CD4-positive, alpha-beta memory T cell (primary cell): ENCODE data around the gene CCNB1. TPM values are rescaled to one million over a fixed set of nuclear protein-coding genes. Genes with fewer than 3 reads are reported as not detected.

ENCODE experiments used
- CTCF ChIA-PET: fragments of 350-600 bp; sonication (Branson Sonifier 250); formaldehyde crosslinking; loops from one replicate; lab custom pipeline; 2021; ENCODE audit warnings: inconsistent platforms; ENCODE audit not compliant: partially characterized antibody; lab: Charles Lee
- POLR2A ChIA-PET: fragments of 350-600 bp; sonication (Branson Sonifier 250); formaldehyde crosslinking; loops from one replicate; lab custom pipeline; 2021; ENCODE audit not compliant: partially characterized antibody; lab: Charles Lee
- DNase-seq, 5 donors: peaks; one replicate each; pipeline versions ENCODE4 v3.0.0 to v3.0.0-alpha.2; 2020 to 2022; ENCODE audit warnings: mixed read lengths in 1 of 5
- H3K27ac ChIP-seq: one replicate; pipeline ENCODE4 v1.7.0; 2013; ENCODE audit warnings: low read depth, low read length
- H3K27me3 ChIP-seq: 2 replicates; pipeline ENCODE4 v1.7.0; 2013; ENCODE audit warnings: mild to moderate bottlenecking, low read length, moderate library complexity; ENCODE audit not compliant: insufficient read depth
- H3K36me3 ChIP-seq: 2 replicates; pipeline ENCODE4 v1.7.0; 2013; ENCODE audit warnings: mild to moderate bottlenecking, low read length, moderate library complexity; ENCODE audit not compliant: insufficient read depth
- H3K4me1 ChIP-seq: 2 replicates; pipeline ENCODE4 v1.7.0; 2013; ENCODE audit warnings: mild to moderate bottlenecking, low read length, moderate library complexity; ENCODE audit not compliant: insufficient read depth
- H3K4me3 ChIP-seq, 2 donors: one replicate each; pipeline ENCODE4 v1.7.0; 2013; ENCODE audit warnings: low read length in 2 of 2, mild to moderate bottlenecking in 1 of 2
- H3K9me3 ChIP-seq, 2 donors: one replicate each; pipeline ENCODE4 v1.7.0; 2013; ENCODE audit warnings: low read length in 2 of 2, control low read depth in 1 of 2; ENCODE audit not compliant: control insufficient read depth in 1 of 2
- H3K27ac Mint-ChIP-seq, 7 donors: one replicate each; pipeline ENCODE4 v1.8.0; 2020 to 2021; ENCODE audit warnings: mixed read lengths in 7 of 7, mild to moderate bottlenecking in 6 of 7, inconsistent platforms in 3 of 7, moderate library complexity in 3 of 7
- H3K27me3 Mint-ChIP-seq, 2 donors: one replicate each; pipeline ENCODE4 v1.8.0; 2020 to 2021; ENCODE audit warnings: mixed read lengths in 2 of 2
- H3K36me3 Mint-ChIP-seq, 2 donors: one replicate each; pipeline ENCODE4 v1.8.0; 2020 to 2021; ENCODE audit warnings: mixed read lengths in 2 of 2, inconsistent platforms in 1 of 2, mild to moderate bottlenecking in 1 of 2
- H3K4me1 Mint-ChIP-seq, 4 donors: one replicate each; pipeline ENCODE4 v1.8.0; 2020 to 2021; ENCODE audit warnings: mixed read lengths in 4 of 4, mild to moderate bottlenecking in 1 of 4
- H3K4me3 Mint-ChIP-seq, 8 donors: one replicate each; pipeline ENCODE4 v1.8.0; 2020 to 2021; ENCODE audit warnings: mixed read lengths in 8 of 8, mild to moderate bottlenecking in 7 of 8, moderate library complexity in 6 of 8, inconsistent platforms in 3 of 8
- H3K9me3 Mint-ChIP-seq, 8 donors: one replicate each; pipeline ENCODE4 v1.8.0; 2020 to 2021; ENCODE audit warnings: mixed read lengths in 8 of 8, mild to moderate bottlenecking in 5 of 8, inconsistent platforms in 3 of 8, moderate library complexity in 1 of 8
- intact Hi-C: fragments of 100-400 bp; cut with micrococcal nuclease; formaldehyde crosslinking; loops from one replicate; pipeline ENCODE4 v1.15.1; 2023
- polyA plus RNA-seq, 2 donors: library from polyadenylated mRNA; unstranded; fragments of 300-500 nt; fragmentation: Illumina TruSeq; gene quantifications; one replicate each; pipeline ENCODE4 v1.2.3, GENCODE V29; 2021
- total RNA-seq, 2 experiments: library from RNA; stranded (reverse); gene quantifications; one replicate each; pipeline ENCODE4 v1.2.3, GENCODE V29; 2021

Gene CCNB1
- total and polyA plus RNA-seq, 4 experiments from 2014 or later, result 2.9 to 5.1 (median 3.5) TPM

DNA sequence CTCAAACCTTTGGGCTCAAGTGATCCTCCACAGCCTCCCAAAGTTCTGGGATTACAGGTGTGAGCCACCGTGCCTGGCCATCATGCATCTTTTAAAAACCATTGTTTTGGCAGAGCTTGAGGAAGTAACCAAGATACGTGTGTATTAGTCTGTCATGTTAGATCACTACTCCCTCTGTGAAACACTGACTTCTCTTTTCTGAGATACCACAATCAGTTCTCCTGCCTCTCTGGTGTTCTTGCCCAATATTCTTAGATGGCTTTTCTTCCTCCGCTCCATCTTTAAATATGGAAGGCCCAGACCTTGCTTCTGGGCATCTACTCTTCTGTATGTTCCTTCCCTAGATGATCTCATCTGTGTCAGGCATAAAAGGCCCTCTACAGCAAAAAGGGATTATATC is 14.2 kb upstream of the CCNB1 start:
- POLR2A ChIA-PET, result no interaction called here

DNA sequence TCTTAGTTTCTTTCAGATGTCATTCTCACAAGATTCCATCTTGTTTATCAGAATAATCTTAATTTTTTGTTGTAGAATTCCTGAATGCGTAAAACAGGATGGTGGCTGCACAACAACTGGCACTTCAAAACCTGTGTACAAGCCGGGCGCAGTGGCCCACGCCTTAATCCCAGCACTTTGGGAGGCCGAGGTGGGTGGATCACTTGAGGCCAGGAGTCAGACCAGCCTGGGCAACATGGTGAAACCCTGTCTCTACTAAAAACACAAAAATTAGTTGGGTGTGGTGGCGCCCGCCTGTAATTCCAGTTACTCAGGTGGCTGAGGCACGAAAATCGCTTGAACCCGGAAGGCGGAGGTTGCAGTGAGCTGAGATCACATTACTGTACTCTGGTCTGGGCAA is 10.5 kb upstream of the CCNB1 start:
- Histone ChIP-seq H3K4me3 (no peak overlapping the region), H3K27me3 (no peaks in the 10 kb centered on the region), H3K36me3 (no peaks in the 10 kb centered on the region), H3K27ac (no peak overlapping the region), H3K4me1 (no peaks in the 10 kb centered on the region), H3K9me3 (no peaks in the 10 kb centered on the region)
- Mint-ChIP-seq H3K27ac (no peak overlapping the region), H3K9me3 (no peaks in the 10 kb centered on the region), H3K4me1 (no peaks in the 10 kb centered on the region), H3K27me3 (no peaks in the 10 kb centered on the region), H3K36me3 (no peaks in the 10 kb centered on the region), H3K4me3 (no peak overlapping the region)
- POLR2A ChIA-PET, result no interaction called here
- CTCF ChIA-PET, result no interaction called here
- intact Hi-C loops, result no loop called here
- DNase-seq, result no peak

More for the DNA sequence above, 14.2 kb upstream of the CCNB1 start:
- H3K36me3 Mint-ChIP-seq, result no peaks in the 10 kb centered on the region
- no peak overlapping the region for H3K27ac ChIP-seq
- no peak for DNase-seq
- no peaks in the 10 kb centered on the region for H3K27me3 Mint-ChIP-seq
- no peaks in the 10 kb centered on the region for H3K4me1 Mint-ChIP-seq
- no peaks in the 10 kb centered on the region for H3K36me3 ChIP-seq
- H3K4me3 ChIP-seq, result no peak overlapping the region
- CTCF ChIA-PET, result interaction anchor here (1.2 kb wide), 1 partner anchor 14 kb away, joined by 3 read pairs; the partner anchor contains the start of gene CCNB1
- H3K4me1 ChIP-seq, result no peaks in the 10 kb centered on the region
- intact Hi-C loops, result no loop called here
- no peaks in the 10 kb centered on the region for H3K27me3 ChIP-seq
- no peaks in the 10 kb centered on the region for H3K9me3 ChIP-seq
- no peaks in the 10 kb centered on the region for H3K9me3 Mint-ChIP-seq
- H3K27ac Mint-ChIP-seq, result no peak overlapping the region
- no peak overlapping the region for H3K4me3 Mint-ChIP-seq

DNA sequence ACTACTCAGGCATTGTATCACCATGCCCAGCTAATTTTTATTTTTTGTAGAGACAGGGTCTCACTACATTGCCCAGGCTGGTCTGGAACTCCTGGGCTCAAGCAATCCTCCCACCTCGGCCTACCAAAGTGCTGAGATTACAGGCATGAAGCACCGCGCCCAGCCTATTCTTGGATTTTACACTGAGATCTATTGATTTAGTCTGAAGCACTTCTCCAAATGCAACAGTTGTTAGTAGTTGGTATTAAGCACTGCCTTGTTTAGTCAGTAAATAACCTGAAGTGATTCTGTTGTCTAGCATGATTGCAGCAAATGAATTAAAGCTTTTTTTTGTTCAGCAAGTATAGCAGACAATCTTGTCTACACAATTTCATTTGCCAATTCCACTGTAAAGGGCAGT is 8.9 kb upstream of the CCNB1 start:
- Histone ChIP-seq H3K9me3 (no peaks in the 10 kb centered on the region), H3K4me1 (no peaks in the 10 kb centered on the region), H3K27me3 (no peaks in the 10 kb centered on the region), H3K36me3 (no peaks in the 10 kb centered on the region), H3K27ac (no peak overlapping the region), H3K4me3 (no peak overlapping the region)
- CTCF ChIA-PET, result no interaction called here
- intact Hi-C loops, result no loop called here
- no peaks in the 10 kb centered on the region for H3K4me1 Mint-ChIP-seq
- DNase-seq, result no peak
- no peaks in the 10 kb centered on the region for H3K9me3 Mint-ChIP-seq
- POLR2A ChIA-PET, result no interaction called here
- H3K27me3 Mint-ChIP-seq, result no peaks in the 10 kb centered on the region
- H3K36me3 Mint-ChIP-seq, result no peaks in the 10 kb centered on the region
- H3K27ac Mint-ChIP-seq, result peak overlapping the region in 1 of 7 donors; percentile 47
- no peak overlapping the region for H3K4me3 Mint-ChIP-seq

DNA sequence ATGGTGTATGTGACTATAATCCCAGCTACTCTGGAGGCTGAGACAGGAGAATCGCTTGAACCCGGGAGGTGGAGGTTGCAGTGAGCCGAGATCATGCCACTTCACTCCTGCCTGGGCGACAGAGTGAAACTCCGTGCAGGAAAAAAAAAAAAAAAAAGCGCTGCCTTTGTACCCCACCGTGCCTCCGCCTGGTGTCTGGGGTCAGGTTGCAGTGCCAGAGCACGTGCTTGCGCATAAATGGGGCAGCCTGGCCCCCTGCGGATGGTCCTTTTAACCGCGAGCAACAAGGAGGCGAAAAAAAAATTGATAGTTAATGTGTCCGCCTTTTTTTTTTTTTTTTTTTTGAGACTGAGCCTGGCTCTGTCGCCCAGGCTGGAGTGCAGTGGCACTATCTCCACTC is 6.3 kb upstream of the CCNB1 start:
- CTCF ChIA-PET, result no interaction called here
- intact Hi-C loops, result no loop called here
- H3K36me3 ChIP-seq, result no peaks in the 10 kb centered on the region

DNA sequence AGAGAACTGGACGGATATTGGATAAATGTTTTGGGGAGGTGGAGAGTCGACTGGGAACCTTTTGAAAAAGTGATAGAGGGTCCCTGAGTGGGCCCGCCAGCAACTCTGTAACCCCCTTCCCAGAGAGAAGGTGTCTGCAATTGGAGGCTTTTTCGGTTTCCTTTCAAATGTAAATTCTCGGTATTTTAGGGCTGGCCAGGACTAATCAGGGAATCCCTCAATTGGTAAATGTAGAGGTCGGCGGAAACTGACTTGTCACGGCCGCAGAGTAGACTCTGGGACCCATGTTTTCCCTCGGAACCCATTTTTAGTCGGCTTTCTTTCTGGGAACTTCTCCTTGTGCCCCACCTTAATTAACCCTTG is 524 bp downstream of the CCNB1 start:
- intact Hi-C loops, result loop anchor here (1.0 kb wide), 5 partner anchors 22 to 202 kb away; partner anchors contain the start of genes AK6, CCDC125, CDK7 and CENPH
- H3K27ac Mint-ChIP-seq, result peak overlapping the region; percentile 88 to 97 (median 94)

More for the DNA sequence above, 6.3 kb upstream of the CCNB1 start:
- H3K36me3 Mint-ChIP-seq, result no peaks in the 10 kb centered on the region
- POLR2A ChIA-PET, result no interaction called here
- H3K27me3 ChIP-seq, result no peaks in the 10 kb centered on the region
- H3K9me3 ChIP-seq, result no peaks in the 10 kb centered on the region
- no peak overlapping the region for H3K4me3 ChIP-seq
- H3K27ac ChIP-seq, result no peak overlapping the region
- no peaks in the 10 kb centered on the region for H3K9me3 Mint-ChIP-seq
- H3K4me3 Mint-ChIP-seq, result no peak overlapping the region
- H3K4me1 ChIP-seq, result no peaks in the 10 kb centered on the region
- H3K4me1 Mint-ChIP-seq, result peaks cover 0 to 2% (median under 1%) of the 10 kb centered on the region in 4 donors
- DNase-seq, result no peak
- no peaks in the 10 kb centered on the region for H3K27me3 Mint-ChIP-seq
- no peak overlapping the region for H3K27ac Mint-ChIP-seq

DNA sequence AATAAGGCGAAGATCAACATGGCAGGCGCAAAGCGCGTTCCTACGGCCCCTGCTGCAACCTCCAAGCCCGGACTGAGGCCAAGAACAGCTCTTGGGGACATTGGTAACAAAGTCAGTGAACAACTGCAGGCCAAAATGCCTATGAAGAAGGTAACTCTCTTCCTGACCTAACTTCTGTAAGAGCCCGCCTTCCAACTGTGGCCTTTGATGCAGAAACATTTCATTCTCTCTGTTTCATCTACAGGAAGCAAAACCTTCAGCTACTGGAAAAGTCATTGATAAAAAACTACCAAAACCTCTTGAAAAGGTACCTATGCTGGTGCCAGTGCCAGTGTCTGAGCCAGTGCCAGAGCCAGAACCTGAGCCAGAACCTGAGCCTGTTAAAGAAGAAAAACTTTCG is 979 bp downstream of the CCNB1 start:
- H3K36me3 ChIP-seq, result no peaks in the 10 kb centered on the region
- Mint-ChIP-seq H3K9me3 (no peaks in the 10 kb centered on the region), H3K27ac (peak overlapping the region in 6 of 7 donors; percentile 60 to 97 (median 86)), H3K4me1 (peaks cover 11 to 29% (median 20%) of the 10 kb centered on the region in 4 donors), H3K4me3 (peak overlapping the region; percentile 90 to 96 (median 94)), H3K27me3 (no peaks in the 10 kb centered on the region), H3K36me3 (peaks cover 0 to under 1% of the 10 kb centered on the region in 2 donors)
- peaks cover 20% of the 10 kb centered on the region for H3K4me1 ChIP-seq
- no peak for DNase-seq
- CTCF ChIA-PET, result interaction anchor here (1.2 to 2.6 kb wide), 2 partner anchors 74 to 167 kb away, joined by 4 to 8 read pairs; partner anchors contain the start of gene SLC30A5
- peak overlapping the region; percentile 63 for H3K27ac ChIP-seq
- H3K27me3 ChIP-seq, result no peaks in the 10 kb centered on the region
- no peaks in the 10 kb centered on the region for H3K9me3 ChIP-seq
- POLR2A ChIA-PET, result interaction anchor here (2.4 to 2.8 kb wide), 2 partner anchors 21 to 74 kb away, joined by 8 to 19 read pairs; partner anchors contain the start of genes CENPH and SLC30A5
- intact Hi-C loops, result loop anchor here (1.0 kb wide), 5 partner anchors 21 to 201 kb away; partner anchors contain the start of genes AK6, CCDC125, CDK7 and CENPH
- peak overlapping the region; percentile 47 to 90 for H3K4me3 ChIP-seq

More for the DNA sequence above, 524 bp downstream of the CCNB1 start:
- H3K4me3 ChIP-seq, result peak overlapping the region; percentile 47 to 90
- H3K27ac ChIP-seq, result peak overlapping the region; percentile 63
- Mint-ChIP-seq H3K4me1 (peaks cover 11 to 29% (median 20%) of the 10 kb centered on the region in 4 donors), H3K4me3 (peak overlapping the region; percentile 90 to 96 (median 94)), H3K27me3 (no peaks in the 10 kb centered on the region), H3K36me3 (no peaks in the 10 kb centered on the region), H3K9me3 (no peaks in the 10 kb centered on the region)
- H3K9me3 ChIP-seq, result no peaks in the 10 kb centered on the region
- no peak for DNase-seq
- H3K36me3 ChIP-seq, result no peaks in the 10 kb centered on the region
- CTCF ChIA-PET, result interaction anchor here (1.2 kb wide), 1 partner anchor 167 kb away, joined by 4 read pairs; no protein-coding TSS in a partner anchor
- no peaks in the 10 kb centered on the region for H3K27me3 ChIP-seq
- H3K4me1 ChIP-seq, result peaks cover 20% of the 10 kb centered on the region
- POLR2A ChIA-PET, result interaction anchor here (2.0 to 2.8 kb wide), 3 partner anchors 22 to 73 kb away, joined by 8 to 19 read pairs (median 10); partner anchors contain the start of genes CDK7, CENPH and SLC30A5

DNA sequence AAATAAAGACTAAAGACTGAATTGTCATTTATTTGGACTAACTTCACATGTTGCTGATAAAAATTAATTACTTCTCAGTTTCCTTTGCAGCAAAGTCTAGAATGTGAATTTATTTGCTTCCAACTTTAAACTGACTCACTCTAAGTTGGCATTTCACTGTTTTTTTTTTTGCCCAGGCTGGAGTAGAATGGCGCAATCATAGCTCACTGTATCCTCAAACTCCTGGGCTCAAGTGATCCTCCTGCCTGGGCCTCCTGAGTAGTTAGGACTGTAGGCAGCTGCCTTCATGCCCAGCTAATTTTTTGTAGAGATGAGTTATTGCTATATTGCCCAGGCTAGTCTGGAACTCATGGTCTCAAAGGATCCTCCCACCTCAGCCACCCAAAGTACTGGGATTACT is 3.5 kb downstream of the CCNB1 start:
- intact Hi-C loops, result no loop called here
- Histone ChIP-seq H3K4me1 (peaks cover 20% of the 10 kb centered on the region), H3K36me3 (no peaks in the 10 kb centered on the region), H3K27me3 (no peaks in the 10 kb centered on the region), H3K9me3 (no peaks in the 10 kb centered on the region), H3K27ac (no peak overlapping the region), H3K4me3 (no peak overlapping the region)
- Mint-ChIP-seq H3K9me3 (no peaks in the 10 kb centered on the region), H3K27ac (peak overlapping the region in 1 of 7 donors; percentile 17), H3K4me3 (no peak overlapping the region), H3K36me3 (peaks cover 12 to 14% of the 10 kb centered on the region in 2 donors), H3K4me1 (peaks cover 11 to 28% (median 20%) of the 10 kb centered on the region in 4 donors), H3K27me3 (no peaks in the 10 kb centered on the region)
- DNase-seq, result no peak
- POLR2A ChIA-PET, result interaction anchor here (0.7 kb wide), 1 partner anchor 74 kb away, joined by 3 read pairs; no protein-coding TSS in a partner anchor
- CTCF ChIA-PET, result interaction anchor here (2.6 kb wide), 1 partner anchor 77 kb away, joined by 8 read pairs; the partner anchor contains the start of gene SLC30A5
